PFSK-1 (cell line): Measurements from ENCODE around the gene SPAG9.

Experiments
- FOXP2 ChIP-seq: optimal IDR thresholded peaks from 2 replicates; pipeline ENCODE3; 2011; ENCODE audit warnings: borderline replicate concordance, control low read depth, inconsistent platforms; ENCODE audit not compliant: insufficient read depth; ENCODE audit errors: extremely low read length, extremely low read depth
- POLR2AphosphoS5 ChIP-seq: IDR thresholded peaks from 2 replicates; pipeline ENCODE4 v1.6.1; 2012; ENCODE audit warnings: low read depth, mild to moderate bottlenecking, control low read depth, low read length, moderate library complexity
- SIN3A ChIP-seq: IDR thresholded peaks from 2 replicates; pipeline ENCODE4 v1.6.1; 2012; ENCODE audit warnings: mild to moderate bottlenecking, low read length, moderate library complexity, borderline replicate concordance; ENCODE audit not compliant: insufficient read depth
- TAF1 ChIP-seq: IDR thresholded peaks from 2 replicates; pipeline ENCODE4 v1.6.1; 2012; ENCODE audit warnings: low read length, control low read depth, borderline replicate concordance; ENCODE audit not compliant: insufficient read depth

- TF ChIP-seq TAF1 (no peak), FOXP2 (no peak), SIN3A (no peak), POLR2AphosphoS5 (no peak)
Observed at GRCh38 chr17:51121620-51122472, 1.2 kb upstream of the SPAG9 start.
